ENCODE measurements around the gene TICAM1.
"Not testable (repeated sequence)": the region's sequence is repeated elsewhere in the genome, so short reads cannot be mapped to it uniquely, and the experiment has no call there.

Gene TICAM1

DNA sequence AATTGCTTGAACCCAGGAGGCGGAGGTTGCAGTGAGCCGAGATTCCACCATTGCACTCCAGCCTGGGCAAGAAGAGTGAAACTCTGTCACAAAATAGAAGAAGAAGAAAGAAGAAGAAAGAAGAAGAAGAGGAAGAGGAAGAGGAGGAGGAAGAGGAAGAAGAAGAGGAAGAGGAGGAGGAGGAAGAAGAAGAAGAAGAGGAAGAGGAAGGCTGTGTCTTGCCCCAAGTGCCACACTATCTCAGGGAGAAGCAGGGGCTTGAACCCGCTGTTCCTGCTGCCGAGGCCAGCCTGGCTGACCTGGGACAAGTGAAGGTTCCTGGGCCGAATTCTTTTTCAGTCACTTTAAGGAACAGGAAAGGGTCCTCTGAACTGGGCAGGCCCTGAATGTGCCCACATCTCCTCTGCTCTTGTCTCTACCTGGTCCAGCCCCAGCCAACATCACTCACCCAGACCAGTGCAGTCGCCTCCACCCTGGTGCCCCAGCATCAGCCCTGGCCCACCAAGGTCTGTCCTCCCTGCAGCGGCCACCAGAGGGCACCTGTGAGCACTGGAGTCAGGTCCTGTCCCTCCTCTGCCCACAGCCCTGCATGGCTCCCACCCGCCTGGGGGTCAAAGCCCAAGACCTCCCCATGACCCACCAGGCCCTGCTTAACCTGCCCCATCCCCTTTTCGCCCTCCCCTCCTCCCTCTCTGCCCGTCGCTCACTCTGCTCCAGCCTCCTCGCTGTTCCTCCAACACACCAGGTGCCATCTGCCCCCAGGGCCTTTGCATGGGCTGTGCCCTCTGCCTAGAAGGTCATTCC is 20.0 kb downstream of the TICAM1 start:
- H3K27me3 ChIP-seq (ENCODE audit: insufficient read depth, insufficient read length) = no peaks in the 10 kb centered on the region

GRCh38 chr19:4807188-4807587 is 24.3 kb downstream of the TICAM1 start:
- H3K27me3 ChIP-seq (ENCODE audit: insufficient read depth, insufficient read length) = no peaks in the 10 kb centered on the region
- no peak for TF ChIP-seq YY1 (IDR thresholded peaks at IDR 0.05; ENCODE audit: insufficient read depth, insufficient read length)
- TF ChIP-seq SUZ12 (IDR thresholded peaks at IDR 0.05; ENCODE audit: extremely low read depth, insufficient read depth, insufficient read length) = no peak
- TF ChIP-seq ZNF274 (IDR thresholded peaks at IDR 0.05; ENCODE audit: low read depth, low read length) = no peak
- H3K36me3 ChIP-seq (ENCODE audit: insufficient read depth, insufficient read length, low read length) = no peaks in the 10 kb centered on the region
- no peak overlapping the region for H3K4me3 ChIP-seq (ENCODE audit: insufficient read length, low read depth)
- DNase-seq (ENCODE audit: low read depth, low spot score) = no peak
- H3K9me3 ChIP-seq (ENCODE audit: insufficient read depth, low read length) = no peaks in the 10 kb centered on the region
- peaks cover 2% of the 10 kb centered on the region for H3K4me1 ChIP-seq (ENCODE audit: insufficient read depth, insufficient read length)
- H3K9ac ChIP-seq (ENCODE audit: insufficient read length, low read depth) = no peak overlapping the region

More for the DNA sequence above, 20.0 kb downstream of the TICAM1 start:
- DNase-seq (ENCODE audit: low read depth, low spot score) = peak; percentile 62
- no peak overlapping the region for H3K9ac ChIP-seq (ENCODE audit: insufficient read length, low read depth)
- peaks cover 2% of the 10 kb centered on the region for H3K4me1 ChIP-seq (ENCODE audit: insufficient read depth, insufficient read length)
- no peak for TF ChIP-seq SUZ12 (IDR thresholded peaks at IDR 0.05; ENCODE audit: extremely low read depth, insufficient read depth, insufficient read length)
- TF ChIP-seq YY1 (IDR thresholded peaks at IDR 0.05; ENCODE audit: insufficient read depth, insufficient read length) = no peak
- no peak for TF ChIP-seq ZNF274 (IDR thresholded peaks at IDR 0.05; ENCODE audit: low read depth, low read length)
- H3K4me3 ChIP-seq (ENCODE audit: insufficient read length, low read depth) = no peak overlapping the region
- peaks cover 2% of the 10 kb centered on the region for H3K36me3 ChIP-seq (ENCODE audit: insufficient read depth, insufficient read length, low read length)
- no peaks in the 10 kb centered on the region; the same call in 1 of the 2 replicates for H3K9me3 ChIP-seq (ENCODE audit: insufficient read depth, low read length)

GRCh38 chr19:4806384-4806783 is 25.1 kb downstream of the TICAM1 start:
- H3K9ac ChIP-seq (ENCODE audit: insufficient read length, low read depth) = no peak overlapping the region
- H3K4me3 ChIP-seq (ENCODE audit: insufficient read length, low read depth) = no peak overlapping the region
- H3K27me3 ChIP-seq (ENCODE audit: insufficient read depth, insufficient read length) = no peaks in the 10 kb centered on the region
- no peaks in the 10 kb centered on the region for H3K36me3 ChIP-seq (ENCODE audit: insufficient read depth, insufficient read length, low read length)
- no peaks in the 10 kb centered on the region for H3K9me3 ChIP-seq (ENCODE audit: insufficient read depth, low read length)
- DNase-seq (ENCODE audit: low read depth, low spot score) = no peak
- TF ChIP-seq SUZ12 (IDR thresholded peaks at IDR 0.05; ENCODE audit: extremely low read depth, insufficient read depth, insufficient read length) (no peak), ZNF274 (IDR thresholded peaks at IDR 0.05; ENCODE audit: low read depth, low read length) (no peak), YY1 (IDR thresholded peaks at IDR 0.05; ENCODE audit: insufficient read depth, insufficient read length) (no peak)
- H3K4me1 ChIP-seq (ENCODE audit: insufficient read depth, insufficient read length) = no peaks in the 10 kb centered on the region

GRCh38 chr19:4805140-4805539 is 26.4 kb downstream of the TICAM1 start:
- not testable (repeated sequence) for H3K27me3 ChIP-seq (ENCODE audit: insufficient read depth, insufficient read length); H3K4me1 ChIP-seq (ENCODE audit: insufficient read depth, insufficient read length); H3K9ac ChIP-seq (ENCODE audit: insufficient read length, low read depth); DNase-seq (ENCODE audit: low read depth, low spot score); H3K36me3 ChIP-seq (ENCODE audit: insufficient read depth, insufficient read length, low read length); H3K4me3 ChIP-seq (ENCODE audit: insufficient read length, low read depth); H3K9me3 ChIP-seq (ENCODE audit: insufficient read depth, low read length)

DNA sequence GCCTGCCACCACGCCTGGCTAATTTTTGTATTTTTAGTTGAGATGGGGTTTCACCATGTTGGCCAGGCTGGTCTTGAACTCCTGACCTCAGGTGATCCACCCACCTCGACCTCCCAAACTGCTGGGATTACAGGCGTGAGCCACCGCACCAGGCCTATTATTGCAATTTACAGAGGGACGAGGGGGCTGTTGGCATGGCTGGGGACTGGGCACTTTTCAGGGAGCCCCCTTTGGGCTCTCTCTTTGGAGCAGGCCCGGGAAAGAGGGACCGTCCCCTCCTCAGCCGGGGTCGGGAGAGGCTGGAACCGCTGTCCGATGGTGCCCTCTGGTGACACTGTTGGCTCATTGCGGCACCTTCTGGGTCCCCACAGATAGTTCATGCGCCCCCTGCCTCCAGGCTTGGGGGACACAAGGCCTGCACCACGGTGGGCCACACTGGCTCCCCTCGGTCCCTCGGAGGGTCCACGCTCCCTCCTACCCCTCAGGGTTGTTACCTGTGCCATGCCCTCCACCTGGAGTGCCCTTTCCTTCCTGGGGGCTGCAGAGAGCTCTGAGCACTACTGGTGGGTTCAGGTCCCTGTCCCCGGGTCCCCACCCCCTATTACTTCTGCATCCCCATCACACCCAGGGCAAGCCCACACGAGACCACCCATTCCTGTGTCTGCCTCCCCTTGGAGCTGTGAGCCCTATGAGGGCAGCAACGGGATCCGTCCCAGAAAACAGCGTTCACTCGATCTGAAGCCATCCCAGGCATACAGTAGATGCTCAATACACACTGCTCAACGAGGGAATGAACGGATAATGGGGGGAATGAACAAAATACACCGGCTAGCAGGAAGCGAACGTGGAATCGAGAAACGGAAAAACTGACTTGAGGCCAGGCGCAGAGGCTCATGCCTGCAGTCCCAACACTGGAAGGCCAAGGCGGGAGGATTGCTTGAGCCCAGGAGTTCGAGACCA is 27.5 kb downstream of the TICAM1 start:
- H3K27me3 ChIP-seq (ENCODE audit: insufficient read depth, insufficient read length) = no peaks in the 10 kb centered on the region
- peaks cover 2% of the 10 kb centered on the region for H3K36me3 ChIP-seq (ENCODE audit: insufficient read depth, insufficient read length, low read length)
- H3K9me3 ChIP-seq (ENCODE audit: insufficient read depth, low read length) = no peaks in the 10 kb centered on the region
- peak; percentile 73 for DNase-seq (ENCODE audit: low read depth, low spot score)
- peak overlapping the region; percentile 2 for H3K9ac ChIP-seq (ENCODE audit: insufficient read length, low read depth)
- H3K4me3 ChIP-seq (ENCODE audit: insufficient read length, low read depth) = no peak overlapping the region
- no peaks in the 10 kb centered on the region for H3K4me1 ChIP-seq (ENCODE audit: insufficient read depth, insufficient read length)
- TF ChIP-seq SUZ12 (IDR thresholded peaks at IDR 0.05; ENCODE audit: extremely low read depth, insufficient read depth, insufficient read length) (no peak), YY1 (IDR thresholded peaks at IDR 0.05; ENCODE audit: insufficient read depth, insufficient read length) (no peak), ZNF274 (IDR thresholded peaks at IDR 0.05; ENCODE audit: low read depth, low read length) (no peak)

DNA sequence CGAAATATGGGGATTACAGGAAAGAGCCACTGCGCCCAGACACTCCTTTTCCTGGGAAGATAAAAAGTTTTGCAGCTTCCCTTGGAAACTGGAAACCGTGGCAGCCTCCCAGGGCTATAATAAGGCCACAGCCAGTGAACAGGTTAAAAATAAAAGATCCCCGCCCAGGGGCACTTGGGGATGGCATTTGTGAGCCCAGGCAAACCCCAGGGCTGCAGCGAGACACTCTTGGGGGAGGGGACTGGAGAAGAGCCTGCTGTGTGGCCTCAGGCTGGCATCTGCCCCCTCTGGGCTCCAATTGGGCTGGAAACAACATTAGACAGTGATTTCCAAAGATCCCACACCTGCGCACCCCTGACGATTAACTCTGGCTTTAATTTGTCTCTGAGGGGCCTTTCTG is 28.8 kb downstream of the TICAM1 start:
- H3K27me3 ChIP-seq (ENCODE audit: insufficient read depth, insufficient read length) = no peaks in the 10 kb centered on the region
- peak overlapping the region; percentile 42 for H3K9ac ChIP-seq (ENCODE audit: insufficient read length, low read depth)
- H3K4me1 ChIP-seq (ENCODE audit: insufficient read depth, insufficient read length) = no peaks in the 10 kb centered on the region
- no peak for DNase-seq (ENCODE audit: low read depth, low spot score)
- peaks cover 9% of the 10 kb centered on the region for H3K36me3 ChIP-seq (ENCODE audit: insufficient read depth, insufficient read length, low read length)
- no peak for TF ChIP-seq YY1 (IDR thresholded peaks at IDR 0.05; ENCODE audit: insufficient read depth, insufficient read length)
- TF ChIP-seq ZNF274 (IDR thresholded peaks at IDR 0.05; ENCODE audit: low read depth, low read length) = no peak
- TF ChIP-seq SUZ12 (IDR thresholded peaks at IDR 0.05; ENCODE audit: extremely low read depth, insufficient read depth, insufficient read length) = no peak
- H3K9me3 ChIP-seq (ENCODE audit: insufficient read depth, low read length) = no peaks in the 10 kb centered on the region
- H3K4me3 ChIP-seq (ENCODE audit: insufficient read length, low read depth) = no peak overlapping the region

- TF ChIP-seq SUZ12 (IDR thresholded peaks at IDR 0.05; ENCODE audit: extremely low read depth, insufficient read depth, insufficient read length) (no peak), YY1 (IDR thresholded peaks at IDR 0.05; ENCODE audit: insufficient read depth, insufficient read length) (no peak)
- Histone ChIP-seq H3K9me3 (ENCODE audit: insufficient read depth, low read length) (no peaks in the 10 kb centered on the region), H3K9ac (ENCODE audit: insufficient read length, low read depth) (no peak overlapping the region), H3K27me3 (ENCODE audit: insufficient read depth, insufficient read length) (no peaks in the 10 kb centered on the region), H3K4me3 (ENCODE audit: insufficient read length, low read depth) (no peak overlapping the region), H3K4me1 (ENCODE audit: insufficient read depth, insufficient read length) (no peaks in the 10 kb centered on the region), H3K36me3 (ENCODE audit: insufficient read depth, insufficient read length, low read length) (peaks cover 23% of the 10 kb centered on the region)
- no peak for DNase-seq (ENCODE audit: low read depth, low spot score)
These were observed 30.4 kb downstream of the TICAM1 start for GRCh38 chr19:4801085-4801619.

All from NT2/D1 (cell line).